Activated naive CD4-positive, alpha-beta T cell treated with anti-CD3 and anti-CD28 coated beads, Interleukin-2, amount 50 U/mL, for 24 hours (primary cell): Measurements from ENCODE around the gene SPP2.
A peak's percentile ranks its signal among the peaks of the same experiment; 100 is the strongest.

Source experiments
- H3K27ac Mint-ChIP-seq: one replicate; pipeline ENCODE4 v1.8.0; 2021; ENCODE audit warnings: mild to moderate bottlenecking, mixed read lengths
- H3K27me3 Mint-ChIP-seq: one replicate; pipeline ENCODE4 v1.8.0; 2021; ENCODE audit warnings: mixed read lengths
- H3K36me3 Mint-ChIP-seq: one replicate; pipeline ENCODE4 v1.8.0; 2021; ENCODE audit warnings: mixed read lengths
- H3K4me1 Mint-ChIP-seq: one replicate; pipeline ENCODE4 v1.8.0; 2021; ENCODE audit warnings: mixed read lengths
- H3K4me3 Mint-ChIP-seq: one replicate; pipeline ENCODE4 v1.8.0; 2021; ENCODE audit warnings: mild to moderate bottlenecking, mixed read lengths
- H3K9me3 Mint-ChIP-seq: one replicate; pipeline ENCODE4 v1.8.0; 2021; ENCODE audit warnings: mixed read lengths

The SPP2 gene

DNA sequence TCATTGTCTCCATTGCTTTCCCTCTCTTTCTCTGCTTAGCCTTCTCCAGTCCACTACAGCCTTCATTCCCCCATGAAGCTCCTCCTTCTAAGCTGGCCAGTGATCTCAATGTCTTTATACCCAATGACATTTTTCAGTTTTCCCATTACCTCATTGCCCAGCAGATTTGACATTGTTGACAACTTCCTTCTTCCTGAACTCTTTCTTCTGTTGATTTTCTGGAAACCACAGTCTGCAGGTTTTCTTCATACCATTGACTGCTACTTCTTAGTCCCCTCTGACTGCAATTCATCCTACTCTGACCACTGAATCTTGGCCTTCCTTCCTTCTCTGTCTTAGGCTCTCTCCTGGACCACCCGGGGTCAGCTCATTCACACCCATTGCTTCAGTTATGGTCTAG lies 22.9 kb upstream of the SPP2 start:
- Mint-ChIP-seq H3K4me1 (peaks cover 45% of the 10 kb centered on the region), H3K27ac (peak overlapping the region; percentile 25), H3K36me3 (peaks cover 2% of the 10 kb centered on the region), H3K27me3 (no peaks in the 10 kb centered on the region), H3K9me3 (peaks cover 8% of the 10 kb centered on the region), H3K4me3 (no peak overlapping the region)

DNA sequence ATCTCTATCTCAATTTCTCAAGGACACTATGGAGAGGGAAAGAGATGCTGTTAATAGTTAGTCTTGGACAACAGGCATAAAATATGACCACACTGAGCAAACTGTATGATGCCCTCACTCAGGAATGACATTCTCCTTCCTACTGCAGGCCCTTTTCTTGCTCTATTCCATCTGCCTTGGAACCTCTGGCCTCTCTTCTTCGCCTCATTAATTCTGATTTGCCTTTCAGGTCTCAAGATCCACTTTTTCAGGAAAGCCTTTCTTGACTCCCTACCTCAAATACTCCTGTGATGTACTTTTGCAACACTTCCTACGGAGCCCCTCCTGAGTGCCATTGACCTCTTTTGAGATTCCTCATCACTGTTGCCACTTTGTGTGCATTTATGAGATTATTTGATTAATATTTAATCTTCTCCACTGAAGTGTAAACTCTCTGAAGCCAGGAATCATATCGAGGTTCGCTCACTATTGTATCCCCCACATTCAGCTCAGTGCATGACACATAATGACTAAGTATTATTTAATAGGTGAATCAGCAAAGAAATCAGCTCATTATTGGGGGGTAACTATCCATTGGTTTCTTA lies 21.3 kb upstream of the SPP2 start:
- Mint-ChIP-seq H3K36me3 (peaks cover 4% of the 10 kb centered on the region), H3K4me1 (peaks cover 42% of the 10 kb centered on the region), H3K27ac (no peak overlapping the region), H3K27me3 (no peaks in the 10 kb centered on the region), H3K9me3 (peaks cover 6% of the 10 kb centered on the region), H3K4me3 (no peak overlapping the region)

DNA sequence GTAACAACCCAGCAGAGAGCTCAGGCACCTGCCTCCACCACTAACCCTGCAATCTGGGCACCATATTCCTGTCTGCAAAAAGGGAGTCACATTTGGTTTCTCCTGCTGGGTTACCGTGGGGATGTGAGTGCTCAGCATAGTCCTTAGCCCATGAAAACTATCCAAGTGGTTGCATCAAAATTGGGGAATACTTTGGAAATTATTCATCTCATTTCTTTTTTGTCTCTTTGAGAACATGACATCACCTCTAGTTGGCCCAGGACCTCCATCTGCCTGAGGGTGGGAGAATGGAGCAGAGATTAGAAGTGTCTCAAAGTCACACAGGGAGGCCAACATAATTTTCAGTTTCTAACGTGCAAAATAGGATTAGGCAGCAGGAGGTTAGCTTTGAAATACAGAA lies 19.3 kb upstream of the SPP2 start:
- peaks cover 29% of the 10 kb centered on the region for H3K4me1 Mint-ChIP-seq
- H3K27me3 Mint-ChIP-seq, result no peaks in the 10 kb centered on the region
- H3K27ac Mint-ChIP-seq, result no peak overlapping the region
- H3K4me3 Mint-ChIP-seq, result no peak overlapping the region
- H3K9me3 Mint-ChIP-seq, result peaks cover 8% of the 10 kb centered on the region
- peaks cover 6% of the 10 kb centered on the region for H3K36me3 Mint-ChIP-seq

DNA sequence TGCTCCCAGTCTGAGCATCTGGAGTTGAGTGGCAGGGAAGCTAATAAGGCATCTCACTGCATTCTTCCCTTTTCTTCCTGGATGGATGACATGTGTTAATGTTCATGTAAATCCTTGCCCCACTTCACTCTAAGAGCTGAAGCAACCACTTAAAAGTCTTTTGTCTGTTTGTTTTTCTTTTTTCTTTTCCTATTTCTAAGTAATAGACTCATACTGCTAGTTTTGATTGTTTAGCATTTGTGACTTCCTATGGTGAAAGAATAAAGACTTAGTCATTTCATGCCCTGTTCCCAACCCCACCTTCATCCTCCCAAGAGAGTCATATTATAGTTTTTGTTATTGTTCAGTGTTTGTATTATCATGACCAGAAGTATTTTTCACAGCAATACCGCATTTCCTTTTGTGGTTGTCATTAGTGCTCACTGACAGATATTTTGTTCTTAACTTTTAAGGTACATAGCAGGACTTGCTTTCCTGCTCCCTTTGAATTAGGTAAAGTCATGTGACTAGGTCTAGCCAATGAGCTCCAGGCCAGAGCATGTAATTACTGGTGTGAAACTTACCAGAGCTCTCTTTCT lies 18.1 kb upstream of the SPP2 start:
- Mint-ChIP-seq H3K27ac (no peak overlapping the region), H3K4me3 (no peak overlapping the region)

DNA sequence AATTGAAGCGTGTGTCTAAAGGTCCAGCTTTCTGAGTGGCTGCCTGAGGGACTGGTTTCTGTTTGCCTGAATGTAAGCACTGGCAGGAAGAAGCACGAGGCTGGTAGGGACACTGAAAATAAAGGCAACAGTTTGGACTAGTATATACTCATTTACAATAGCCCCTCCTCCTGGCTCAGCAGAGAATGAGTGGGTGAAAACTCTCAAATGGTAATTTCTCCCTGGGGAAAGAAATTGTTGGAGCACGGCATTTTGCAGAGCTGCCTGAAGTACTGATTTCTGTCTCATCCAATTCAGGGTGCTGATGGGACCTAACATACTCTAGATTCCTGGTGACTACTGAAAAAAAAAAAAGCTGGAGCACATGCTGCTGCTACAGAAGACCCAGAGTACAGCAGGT lies 17.3 kb upstream of the SPP2 start:
- H3K36me3 Mint-ChIP-seq, result peaks cover 10% of the 10 kb centered on the region
- H3K27me3 Mint-ChIP-seq, result no peaks in the 10 kb centered on the region
- H3K4me3 Mint-ChIP-seq, result no peak overlapping the region
- H3K27ac Mint-ChIP-seq, result no peak overlapping the region
- peaks cover 11% of the 10 kb centered on the region for H3K4me1 Mint-ChIP-seq
- H3K9me3 Mint-ChIP-seq, result peaks cover 17% of the 10 kb centered on the region

More for the DNA sequence above, 18.1 kb upstream of the SPP2 start:
- H3K4me1 Mint-ChIP-seq, result peaks cover 18% of the 10 kb centered on the region
- H3K9me3 Mint-ChIP-seq, result peaks cover 16% of the 10 kb centered on the region
- H3K27me3 Mint-ChIP-seq, result no peaks in the 10 kb centered on the region
- peaks cover 10% of the 10 kb centered on the region for H3K36me3 Mint-ChIP-seq

DNA sequence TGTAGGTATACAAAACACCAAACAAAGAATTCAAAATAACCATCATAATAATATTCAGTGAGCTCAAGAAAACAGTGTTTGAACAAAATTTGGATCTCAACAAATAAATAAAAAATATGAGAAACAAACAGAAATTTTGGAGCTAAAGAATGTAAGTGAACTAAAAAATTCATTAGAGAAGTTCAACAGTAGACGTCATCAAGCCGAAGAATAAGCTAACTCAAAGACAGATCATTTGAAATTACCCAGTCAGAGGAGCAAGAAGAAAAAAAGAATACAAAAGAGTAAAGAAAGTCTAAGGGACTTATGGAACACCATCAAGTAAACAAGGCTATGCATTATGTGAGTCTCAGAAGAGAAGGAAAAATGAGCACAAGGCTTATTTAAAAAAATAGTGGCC lies 16.6 kb upstream of the SPP2 start:
- peaks cover 10% of the 10 kb centered on the region for H3K36me3 Mint-ChIP-seq
- H3K9me3 Mint-ChIP-seq, result peaks cover 17% of the 10 kb centered on the region
- H3K4me3 Mint-ChIP-seq, result peak overlapping the region; percentile 12
- no peaks in the 10 kb centered on the region for H3K27me3 Mint-ChIP-seq
- peaks cover 7% of the 10 kb centered on the region for H3K4me1 Mint-ChIP-seq
- no peak overlapping the region for H3K27ac Mint-ChIP-seq

DNA sequence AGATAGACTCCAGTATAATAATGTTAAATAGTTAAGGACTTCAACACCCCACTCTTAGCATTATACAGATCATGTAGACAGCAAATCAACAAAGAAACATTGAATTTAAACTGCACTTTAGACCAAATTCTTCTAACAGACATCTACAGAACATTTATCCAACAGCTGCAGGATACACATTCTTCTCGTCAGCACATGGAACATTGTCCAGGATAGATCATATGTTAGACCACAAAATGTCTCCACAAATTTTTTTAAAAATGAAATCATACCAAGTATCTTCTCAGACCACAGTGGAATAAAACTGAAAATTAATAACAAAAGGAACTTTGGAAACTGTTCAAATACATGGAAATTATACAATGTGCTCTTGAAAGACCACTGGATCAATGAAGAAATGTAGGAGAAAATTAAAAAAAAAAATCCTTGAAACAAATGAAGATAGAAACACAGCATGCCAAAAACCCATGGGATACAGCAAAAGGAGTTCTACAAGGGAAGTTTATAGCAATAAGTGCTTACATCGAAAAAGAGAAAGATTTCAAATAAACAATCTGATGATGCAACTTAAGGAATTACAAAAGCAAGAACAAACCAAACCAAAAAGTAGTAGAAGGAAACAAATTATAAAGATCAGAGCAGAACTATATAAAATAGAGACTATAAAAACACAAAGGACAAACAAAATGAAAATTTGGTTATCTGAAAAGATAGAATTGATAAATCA lies 12.3 kb upstream of the SPP2 start:
- H3K27me3 Mint-ChIP-seq, result peaks cover 2% of the 10 kb centered on the region
- no peaks in the 10 kb centered on the region for H3K4me1 Mint-ChIP-seq
- peaks cover 10% of the 10 kb centered on the region for H3K36me3 Mint-ChIP-seq

DNA sequence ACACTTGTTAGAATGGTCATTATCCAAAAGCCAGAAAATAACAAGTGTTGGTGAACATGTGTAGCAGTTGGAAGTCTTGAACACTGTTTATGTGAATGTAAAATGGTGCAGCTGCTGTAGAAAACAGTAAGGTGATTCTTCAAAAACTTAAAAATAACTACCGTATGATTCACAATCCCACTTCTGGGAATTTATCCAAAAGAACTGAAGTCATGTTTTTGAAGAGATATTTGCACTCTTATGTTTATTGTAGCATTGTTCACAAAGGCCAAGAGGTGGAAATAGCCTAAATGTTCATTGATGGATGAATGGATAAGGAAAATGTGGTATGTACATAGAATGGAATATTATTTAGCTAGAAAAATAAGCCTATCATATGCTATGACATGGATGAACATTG lies 6.3 kb upstream of the SPP2 start:
- Mint-ChIP-seq H3K27me3 (peaks cover 2% of the 10 kb centered on the region), H3K9me3 (no peaks in the 10 kb centered on the region), H3K4me1 (no peaks in the 10 kb centered on the region), H3K27ac (no peak overlapping the region), H3K4me3 (no peak overlapping the region), H3K36me3 (no peaks in the 10 kb centered on the region)

More for the DNA sequence above, 12.3 kb upstream of the SPP2 start:
- no peak overlapping the region for H3K27ac Mint-ChIP-seq
- no peak overlapping the region for H3K4me3 Mint-ChIP-seq
- H3K9me3 Mint-ChIP-seq, result peaks cover 17% of the 10 kb centered on the region

DNA sequence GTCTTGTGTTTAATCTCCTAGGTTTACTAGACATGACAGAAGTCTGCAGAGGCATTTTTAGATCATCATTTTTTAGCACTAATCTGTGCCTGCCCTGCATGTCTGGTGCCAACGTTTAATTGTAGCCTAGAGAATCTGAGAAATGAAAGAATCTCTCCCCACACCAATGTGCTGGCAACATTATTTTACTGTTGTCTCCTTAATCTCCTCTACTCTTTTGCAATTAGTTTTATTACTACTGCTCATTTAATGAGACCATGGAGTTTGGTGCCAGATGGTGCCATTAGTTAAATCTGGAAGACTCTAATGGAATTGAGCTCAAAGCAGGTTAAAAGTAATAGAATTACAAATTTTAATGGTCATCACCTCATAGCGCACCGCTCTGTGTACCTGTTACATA lies 4.0 kb upstream of the SPP2 start:
- Mint-ChIP-seq H3K4me3 (no peak overlapping the region), H3K27ac (no peak overlapping the region), H3K9me3 (no peaks in the 10 kb centered on the region), H3K4me1 (peaks cover 2% of the 10 kb centered on the region), H3K27me3 (peaks cover under 1% of the 10 kb centered on the region), H3K36me3 (no peaks in the 10 kb centered on the region)

DNA sequence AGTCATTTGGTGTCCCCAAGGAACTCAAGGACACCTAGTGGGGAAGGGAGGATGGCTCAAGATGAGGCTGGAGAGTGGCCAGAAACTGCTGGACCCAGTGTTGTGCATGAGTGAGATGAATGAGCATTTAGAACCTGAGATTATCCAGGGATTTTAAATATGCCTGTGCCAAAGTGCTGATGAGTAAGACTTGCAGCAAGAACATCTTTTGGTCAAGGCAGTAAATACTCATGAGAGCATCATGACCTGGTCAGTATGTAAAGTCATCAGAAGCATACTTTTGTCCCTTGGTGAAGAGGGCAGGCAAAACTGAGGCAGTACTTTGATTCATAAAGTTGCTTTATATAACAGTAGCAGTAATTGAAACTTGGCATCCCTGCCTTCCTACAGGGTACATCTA lies 3.1 kb upstream of the SPP2 start:
- no peak overlapping the region for H3K4me3 Mint-ChIP-seq
- H3K9me3 Mint-ChIP-seq, result no peaks in the 10 kb centered on the region
- H3K27me3 Mint-ChIP-seq, result no peaks in the 10 kb centered on the region
- H3K36me3 Mint-ChIP-seq, result no peaks in the 10 kb centered on the region
- no peak overlapping the region for H3K27ac Mint-ChIP-seq
- peaks cover 7% of the 10 kb centered on the region for H3K4me1 Mint-ChIP-seq

DNA sequence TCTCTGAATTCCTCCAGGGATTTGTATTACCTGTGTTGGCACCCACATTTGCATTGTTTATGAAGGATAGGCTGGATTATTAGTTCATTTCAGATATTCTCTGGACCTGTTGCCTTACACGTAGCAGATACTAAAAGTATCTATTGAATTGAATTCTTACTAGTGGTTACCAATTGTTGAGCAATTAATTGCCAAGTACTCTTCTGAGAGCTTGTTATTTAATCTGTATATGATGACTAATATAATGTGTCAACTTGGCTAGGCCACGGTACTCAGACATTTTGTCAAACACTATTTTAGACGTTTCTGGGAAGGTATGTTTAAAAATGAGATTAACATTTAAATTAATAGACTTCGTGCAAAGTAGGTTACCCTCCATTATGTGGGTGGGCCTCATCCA lies 2.5 kb upstream of the SPP2 start:
- H3K4me1 Mint-ChIP-seq, result peaks cover 7% of the 10 kb centered on the region
- H3K4me3 Mint-ChIP-seq, result no peak overlapping the region
- no peak overlapping the region for H3K27ac Mint-ChIP-seq
- no peaks in the 10 kb centered on the region for H3K36me3 Mint-ChIP-seq
- no peaks in the 10 kb centered on the region for H3K27me3 Mint-ChIP-seq
- H3K9me3 Mint-ChIP-seq, result no peaks in the 10 kb centered on the region

DNA sequence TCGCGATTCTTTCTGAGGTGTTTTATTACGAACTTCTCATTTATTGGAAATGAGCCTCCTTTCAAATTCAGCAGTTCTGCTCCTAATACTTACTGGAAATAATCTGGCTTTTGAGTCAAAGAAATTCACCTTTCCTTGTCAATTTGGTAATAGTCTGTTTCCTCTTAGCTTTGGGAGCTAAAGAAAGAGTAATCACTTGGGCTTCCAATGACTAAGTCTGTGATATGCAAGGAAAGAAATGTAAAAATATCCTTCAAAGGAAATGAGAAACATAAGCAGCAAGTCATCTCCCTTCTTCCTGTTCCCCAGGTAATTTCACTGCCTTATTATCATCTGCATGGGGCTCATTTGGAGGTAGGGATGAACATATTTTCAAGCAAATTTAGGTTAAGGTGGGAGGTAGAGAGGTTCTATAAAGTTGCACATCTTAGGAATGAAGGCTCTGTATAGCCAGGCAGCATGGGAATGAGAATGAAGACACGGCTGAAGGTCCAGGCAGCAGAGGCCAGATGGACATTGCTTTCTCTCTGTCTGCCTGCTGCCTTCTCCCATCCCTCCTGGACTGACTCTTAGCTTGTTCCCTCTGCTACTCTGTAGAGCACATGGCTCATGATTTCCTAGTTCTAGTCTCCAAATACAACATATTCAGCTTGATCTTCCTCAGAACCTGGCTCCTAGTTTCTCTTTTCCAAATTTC lies 1.0 kb downstream of the SPP2 start:
- Mint-ChIP-seq H3K27ac (peak overlapping the region; percentile 27), H3K27me3 (no peaks in the 10 kb centered on the region), H3K9me3 (no peaks in the 10 kb centered on the region), H3K36me3 (no peaks in the 10 kb centered on the region), H3K4me3 (no peak overlapping the region), H3K4me1 (peaks cover 7% of the 10 kb centered on the region)

DNA sequence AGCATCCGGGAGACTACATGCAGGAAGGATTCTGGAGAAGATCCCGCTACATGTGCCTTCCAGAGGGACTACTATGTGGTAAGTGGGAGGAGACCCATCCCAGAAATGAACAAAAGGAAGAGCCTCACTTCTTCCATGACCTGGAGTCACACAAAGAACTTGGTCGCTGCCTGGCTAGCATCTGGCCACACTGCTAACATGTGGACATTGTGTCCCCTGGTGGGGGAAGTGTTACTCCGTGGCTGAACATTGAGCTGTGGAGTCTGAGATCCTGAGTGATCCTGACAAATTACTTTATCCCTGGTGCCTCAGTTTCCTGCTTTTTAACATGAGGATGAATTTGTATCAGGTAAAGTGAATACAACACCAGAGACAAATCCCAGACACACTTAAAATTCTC lies 8.4 kb downstream of the SPP2 start:
- no peaks in the 10 kb centered on the region for H3K27me3 Mint-ChIP-seq
- H3K36me3 Mint-ChIP-seq, result no peaks in the 10 kb centered on the region
- no peaks in the 10 kb centered on the region for H3K4me1 Mint-ChIP-seq
- H3K27ac Mint-ChIP-seq, result no peak overlapping the region
- no peaks in the 10 kb centered on the region for H3K9me3 Mint-ChIP-seq
- H3K4me3 Mint-ChIP-seq, result no peak overlapping the region

DNA sequence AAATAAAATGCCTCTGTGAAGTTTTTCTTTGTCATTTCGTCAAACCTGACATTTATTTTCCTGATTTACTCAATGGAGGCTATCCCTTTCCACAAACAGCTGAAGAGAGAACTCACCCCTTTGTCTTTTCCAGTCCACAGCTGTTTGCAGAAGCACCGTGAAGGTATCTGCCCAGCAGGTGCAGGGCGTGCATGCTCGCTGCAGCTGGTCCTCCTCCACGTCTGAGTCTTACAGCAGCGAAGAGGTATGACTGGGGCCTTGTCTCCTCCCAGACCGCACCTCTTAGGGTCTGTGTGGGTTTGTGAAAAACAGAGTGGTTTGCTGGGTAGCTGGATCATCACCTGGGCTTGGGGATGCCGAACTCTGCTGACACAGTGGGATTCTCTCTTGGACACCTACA lies 9.7 kb downstream of the SPP2 start:
- Mint-ChIP-seq H3K27ac (no peak overlapping the region), H3K4me3 (no peak overlapping the region), H3K9me3 (no peaks in the 10 kb centered on the region), H3K27me3 (no peaks in the 10 kb centered on the region), H3K36me3 (no peaks in the 10 kb centered on the region), H3K4me1 (no peaks in the 10 kb centered on the region)

DNA sequence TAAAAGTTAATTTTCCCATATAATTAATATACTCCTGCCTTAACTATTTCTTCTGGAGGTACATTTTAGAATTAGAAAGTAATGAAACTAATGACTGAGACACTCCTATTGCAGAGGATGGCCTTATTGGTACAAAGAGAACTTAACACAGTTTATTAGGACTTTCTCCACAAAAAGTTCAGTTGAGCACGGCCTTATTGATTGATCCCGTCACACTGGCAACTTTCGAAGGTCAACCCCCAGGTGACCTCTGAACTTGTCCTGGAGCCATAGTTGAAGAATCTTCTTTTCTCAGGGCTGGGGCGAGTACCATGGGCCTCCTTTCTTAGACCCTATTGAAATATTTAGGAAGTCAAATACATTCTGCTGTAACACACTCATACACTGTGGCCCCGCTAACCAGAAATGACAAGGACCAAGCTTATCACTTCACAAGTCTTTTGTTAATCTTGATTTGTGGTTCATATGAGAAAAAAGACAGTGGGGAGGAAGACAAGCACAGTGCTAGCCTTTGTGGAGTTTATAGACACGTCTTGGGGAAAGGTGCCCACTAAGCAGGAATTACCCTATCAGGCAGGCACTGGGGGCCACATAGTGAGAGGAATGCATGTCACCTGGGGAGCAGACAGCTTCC lies 11.2 kb downstream of the SPP2 start:
- H3K4me1 Mint-ChIP-seq, result no peaks in the 10 kb centered on the region
- no peaks in the 10 kb centered on the region for H3K27me3 Mint-ChIP-seq
- H3K9me3 Mint-ChIP-seq, result no peaks in the 10 kb centered on the region
- no peaks in the 10 kb centered on the region for H3K36me3 Mint-ChIP-seq
- no peak overlapping the region for H3K4me3 Mint-ChIP-seq
- no peak overlapping the region for H3K27ac Mint-ChIP-seq

DNA sequence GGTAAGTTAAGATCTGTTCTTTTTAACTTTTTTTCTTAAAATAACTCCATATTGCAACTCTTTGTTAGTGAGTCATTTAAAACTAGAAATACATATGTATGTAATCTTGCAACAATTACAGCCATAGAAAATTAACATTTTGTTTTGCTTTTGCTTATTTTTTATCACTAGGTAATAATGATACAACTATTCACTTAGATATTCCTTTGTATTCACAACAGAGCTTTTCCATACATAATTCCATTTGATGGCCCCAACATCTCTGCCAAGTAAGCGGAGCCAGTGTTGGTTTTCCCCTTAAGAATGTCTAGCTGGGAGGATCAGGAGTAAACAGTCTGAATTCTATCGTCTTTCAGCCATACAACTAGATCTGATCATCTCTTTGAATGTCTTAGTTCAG lies 16.1 kb downstream of the SPP2 start:
- Mint-ChIP-seq H3K4me1 (no peaks in the 10 kb centered on the region), H3K9me3 (no peaks in the 10 kb centered on the region), H3K27ac (no peak overlapping the region), H3K36me3 (no peaks in the 10 kb centered on the region), H3K4me3 (no peak overlapping the region), H3K27me3 (no peaks in the 10 kb centered on the region)
